Thyroid gland (tissue), 4 donors: ENCODE measurements around the gene CCDC83. TPM values are rescaled to one million over a fixed set of nuclear protein-coding genes. Genes with fewer than 3 reads are reported as not detected.
"Not testable (repeated sequence)": the region's sequence is repeated elsewhere in the genome, so short reads cannot be mapped to it uniquely, and the experiment has no call there.

ENCODE experiments used
- DNase-seq, 2 donors: peaks; one replicate each; pipeline ENCODE4 v3.0.0-alpha.2; 2019
- H3K27ac ChIP-seq, 3 donors: fragments of 200-600 bp; sonication (generic); 1 replicate in 2 of 3; 2 replicates in 1 of 3; pipeline ENCODE4 v1.5.1; 2016 to 2019; ENCODE audit warnings: mild to moderate bottlenecking in 1 of 3, moderate library complexity in 1 of 3
- H3K27me3 ChIP-seq: fragments of 200-600 bp; sonication (generic); one replicate; pipeline ENCODE4 v1.5.1; 2019
- H3K36me3 ChIP-seq, 2 donors: fragments of 200-600 bp; sonication (generic); one replicate each; pipeline ENCODE4 v1.5.1; 2016 to 2019
- H3K4me1 ChIP-seq, 2 donors: fragments of 200-600 bp; sonication (generic); one replicate each; pipeline ENCODE4 v1.5.1; 2017 to 2019
- H3K4me3 ChIP-seq, 3 donors: fragments of 200-600 bp; sonication (generic); replicated peaks in 1 of 3; 1 replicate in 2 of 3; 2 replicates in 1 of 3; pipeline ENCODE4 v1.5.1; 2016; ENCODE audit warnings: mild to moderate bottlenecking in 1 of 3
- H3K9me3 ChIP-seq: fragments of 200-600 bp; sonication (generic); one replicate; pipeline ENCODE4 v1.5.1; 2017
- CTCF ChIP-seq, 6 experiments: fragments of 200-600 bp in 3 of 6; fragments of 450-650 bp in 3 of 6; sonication (generic) in 3 of 6; IDR thresholded peaks; one replicate each; pipeline ENCODE4 v1.5.1; 2016 to 2019; ENCODE audit warnings: antibody characterized with exemption in 6 of 6, mild to moderate bottlenecking in 2 of 6, inconsistent platforms in 1 of 6, moderate library complexity in 1 of 6
- POLR2A ChIP-seq, 2 donors: fragments of 450-650 bp; IDR thresholded peaks; one replicate each; pipeline ENCODE4 v1.6.1; 2017; ENCODE audit warnings: antibody characterized with exemption in 2 of 2, mild to moderate bottlenecking in 2 of 2, moderate library complexity in 1 of 2
- WGBS, 2 donors: methylation state at CpG; one replicate each; pipeline ENCODE4 v1.1.5; 2017; 5-methylcytosine and 5-hydroxymethylcytosine counted together
- intact Hi-C: fragments of 100-400 bp; cut with DNase I; formaldehyde crosslinking; loops from one replicate; pipeline ENCODE4 v1.15.1; 2023
- total RNA-seq, 4 donors: library from RNA; depleted of rRNA; stranded (reverse); fragments of >200 nt; gene quantifications; one replicate each; pipeline ENCODE4 v1.2.3, GENCODE V29; 2016

Gene CCDC83
- total RNA-seq, 4 donors from 2014 or later = not detected

GRCh38 chr11:85845124-85845631 is 10.0 kb upstream of the CCDC83 start:
- H3K27ac ChIP-seq = no peak overlapping the region
- WGBS, 2 donors = 100% methylated on average over 1 of the region's 1 CpG
- H3K4me1 ChIP-seq = no peaks in the 10 kb centered on the region

DNA sequence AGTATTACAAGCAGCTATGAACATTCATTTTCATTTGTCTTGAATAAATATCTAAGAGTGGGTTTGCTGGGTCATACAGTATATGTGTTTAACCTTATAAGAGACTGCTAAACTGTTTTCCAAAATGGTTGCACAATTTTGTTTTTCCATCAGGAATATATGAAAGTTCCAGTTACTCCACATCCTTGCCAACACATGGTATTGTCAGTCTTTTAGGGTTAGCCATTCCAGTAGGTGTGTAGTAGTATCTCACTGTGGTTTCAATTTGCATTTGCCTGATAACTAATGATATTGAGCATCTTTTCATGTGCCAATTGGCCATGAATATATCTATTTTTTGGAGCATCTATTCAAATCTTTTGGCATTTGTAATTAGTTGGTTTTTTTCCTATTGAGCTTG is 7.7 kb upstream of the CCDC83 start:
- Histone ChIP-seq H3K4me3 (no peak overlapping the region), H3K36me3 (no peaks in the 10 kb centered on the region), H3K9me3 (no peaks in the 10 kb centered on the region), H3K4me1 (no peaks in the 10 kb centered on the region), H3K27me3 (no peaks in the 10 kb centered on the region), H3K27ac (no peak overlapping the region)
- no peak for DNase-seq
- intact Hi-C loops = no loop called here
- no peak for TF ChIP-seq POLR2A (IDR thresholded peaks at IDR 0.05)
- no peak for TF ChIP-seq CTCF (IDR thresholded peaks at IDR 0.05)

More at GRCh38 chr11:85845124-85845631, 10.0 kb upstream of the CCDC83 start:
- Histone ChIP-seq H3K4me3 (no peak overlapping the region), H3K36me3 (no peaks in the 10 kb centered on the region), H3K9me3 (no peaks in the 10 kb centered on the region), H3K27me3 (no peaks in the 10 kb centered on the region)
- no peak for DNase-seq
- TF ChIP-seq POLR2A (IDR thresholded peaks at IDR 0.05) (no peak), CTCF (IDR thresholded peaks at IDR 0.05) (no peak)
- intact Hi-C loops = no loop called here

GRCh38 chr11:85848006-85848405 is 7.2 kb upstream of the CCDC83 start:
- 79 to 85% methylated on average over 3 of the region's 3 CpGs for WGBS, 2 donors
- Histone ChIP-seq H3K4me3 (no peak overlapping the region), H3K4me1 (no peaks in the 10 kb centered on the region), H3K27me3 (no peaks in the 10 kb centered on the region), H3K9me3 (no peaks in the 10 kb centered on the region), H3K27ac (no peak overlapping the region), H3K36me3 (no peaks in the 10 kb centered on the region)
- no peak for TF ChIP-seq POLR2A (IDR thresholded peaks at IDR 0.05)
- TF ChIP-seq CTCF (IDR thresholded peaks at IDR 0.05) = no peak
- DNase-seq = no peak
- intact Hi-C loops = no loop called here

DNA sequence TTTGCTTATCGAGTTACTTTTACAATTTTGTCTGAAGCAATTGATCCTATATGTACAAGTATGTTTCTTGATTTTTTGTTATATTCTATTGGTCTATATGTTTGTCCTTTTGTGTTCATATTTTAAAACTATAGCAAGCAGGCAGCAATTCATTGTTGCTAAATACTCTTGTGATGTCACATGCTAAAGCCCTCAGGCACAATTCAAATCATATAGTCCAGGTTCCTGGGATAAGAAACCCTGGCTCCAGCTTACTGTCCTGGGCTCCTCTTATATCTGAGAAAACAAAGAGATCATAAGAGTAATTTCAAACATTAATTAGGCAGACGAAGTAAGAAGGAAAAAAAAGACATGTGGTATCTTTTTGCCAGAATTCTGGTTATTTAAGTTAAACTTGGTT is 6.6 kb upstream of the CCDC83 start:
- TF ChIP-seq POLR2A (IDR thresholded peaks at IDR 0.05) (no peak), CTCF (IDR thresholded peaks at IDR 0.05) (no peak)
- Histone ChIP-seq H3K9me3 (no peaks in the 10 kb centered on the region), H3K36me3 (no peaks in the 10 kb centered on the region), H3K4me1 (no peaks in the 10 kb centered on the region), H3K4me3 (no peak overlapping the region), H3K27me3 (no peaks in the 10 kb centered on the region), H3K27ac (no peak overlapping the region)
- 94 to 97% methylated on average over 2 of the region's 2 CpGs for WGBS, 2 donors
- intact Hi-C loops = no loop called here
- no peak for DNase-seq

- H3K4me3 ChIP-seq, H3K36me3 ChIP-seq, H3K27me3 ChIP-seq, H3K4me1 ChIP-seq, DNase-seq, H3K9me3 ChIP-seq, H3K27ac ChIP-seq: not testable (repeated sequence)
- 98 to 99% methylated on average over 31 to 33 of the region's 33 CpGs for WGBS, 2 donors
- intact Hi-C loops = loop anchor here (10.0 kb wide), 1 partner anchor 362 kb away; no protein-coding TSS in a partner anchor
Observed at GRCh38 chr11:85852754-85853153, 2.4 kb upstream of the CCDC83 start.

DNA sequence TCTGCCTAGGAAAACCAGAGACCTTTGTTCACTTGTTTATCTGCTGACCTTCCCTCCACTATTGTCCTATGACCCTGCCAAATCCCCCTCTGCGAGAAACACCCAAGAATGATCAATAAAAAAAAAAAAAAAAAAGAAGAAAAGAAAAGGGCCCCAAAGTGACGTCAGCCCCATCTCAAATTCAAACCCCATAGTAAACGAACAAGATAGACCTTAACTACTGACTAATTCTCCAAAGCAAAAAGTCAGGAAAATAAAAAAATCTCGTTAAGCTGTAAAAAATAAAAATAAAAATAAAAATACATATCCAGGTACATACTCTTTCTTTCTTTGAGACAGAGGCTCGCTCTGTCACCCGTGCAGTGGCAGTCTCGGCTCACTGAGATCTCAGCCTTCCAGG is 1.6 kb upstream of the CCDC83 start:
- H3K36me3 ChIP-seq, H3K4me3 ChIP-seq, H3K27ac ChIP-seq, H3K27me3 ChIP-seq, H3K9me3 ChIP-seq, DNase-seq, H3K4me1 ChIP-seq: not testable (repeated sequence)
- intact Hi-C loops = loop anchor here (10.0 kb wide), 1 partner anchor 361 kb away; no protein-coding TSS in a partner anchor
- 94 to 95% methylated on average over 7 of the region's 7 CpGs for WGBS, 2 donors
